ENCODE data around the gene IRF3. TPM values are rescaled to one million over a fixed set of nuclear protein-coding genes. Genes with fewer than 3 reads are reported as not detected.

IRF3 gene
- total and polyA plus RNA-seq, 2 donors (not counting 1 experiment from before 2014, with no cell fraction given) = 22.0 to 55.2 TPM

GRCh38 chr19:49704888-49705642 is 39.4 kb upstream of the IRF3 start:
- no peaks in the 10 kb centered on the region for H4K20me1 ChIP-seq (ENCODE audit: control insufficient read depth, extremely low read depth, insufficient read depth, low read length)
- no peak overlapping the region for H2AFZ ChIP-seq (ENCODE audit: low read length)
- no peak overlapping the region for H3K4me3 ChIP-seq (replicated peaks in 1 of 4; ENCODE audit: control extremely low read depth in 1 of 4, insufficient read depth in 1 of 4, low read depth in 3 of 4, low read length in 4 of 4)
- H3K9ac ChIP-seq (ENCODE audit: insufficient read depth, low read length) = no peak overlapping the region
- no peak for DNase-seq (ENCODE audit: low read depth in 2 of 2)
- H3K9me3 ChIP-seq (ENCODE audit: control insufficient read depth, insufficient read depth, low read depth, low read length) = no peaks in the 10 kb centered on the region
- H3K4me2 ChIP-seq (ENCODE audit: extremely low read depth, insufficient read depth, low read length) = no peak overlapping the region
- H3K27me3 ChIP-seq (ENCODE audit: control insufficient read depth, insufficient read depth, low read length) = no peaks in the 10 kb centered on the region
- H3K36me3 ChIP-seq (ENCODE audit: control insufficient read depth, insufficient read depth, low read length) = no peaks in the 10 kb centered on the region
- H3K79me2 ChIP-seq (ENCODE audit: control insufficient read depth, insufficient read depth, low read length) = no peaks in the 10 kb centered on the region
- TF ChIP-seq EZH2 (IDR thresholded peaks at IDR 0.05; ENCODE audit: low read length, missing control alignments) (no peak), CTCF (conservative IDR thresholded peaks at IDR 0.05 in 1 of 2, IDR thresholded peaks at IDR 0.05 in 1 of 2; ENCODE audit: low read depth in 1 of 2, low read length in 2 of 2) (no peak)
- no peak overlapping the region for H3K27ac ChIP-seq (ENCODE audit: insufficient read depth, low read length)
- no peaks in the 10 kb centered on the region for H3K4me1 ChIP-seq (ENCODE audit: control insufficient read depth, extremely low read depth, insufficient read depth, low read length)

GRCh38 chr19:49701271-49701786 is 35.7 kb upstream of the IRF3 start:
- Histone ChIP-seq H3K4me2 (ENCODE audit: extremely low read depth, insufficient read depth, low read length) (no peak overlapping the region), H3K79me2 (ENCODE audit: control insufficient read depth, insufficient read depth, low read length) (no peaks in the 10 kb centered on the region), H3K9me3 (ENCODE audit: control insufficient read depth, insufficient read depth, low read depth, low read length) (no peaks in the 10 kb centered on the region), H3K4me1 (ENCODE audit: control insufficient read depth, extremely low read depth, insufficient read depth, low read length) (no peaks in the 10 kb centered on the region), H3K9ac (ENCODE audit: insufficient read depth, low read length) (no peak overlapping the region), H2AFZ (ENCODE audit: low read length) (no peak overlapping the region), H4K20me1 (ENCODE audit: control insufficient read depth, extremely low read depth, insufficient read depth, low read length) (no peaks in the 10 kb centered on the region), H3K4me3 (replicated peaks in 1 of 4; ENCODE audit: control extremely low read depth in 1 of 4, insufficient read depth in 1 of 4, low read depth in 3 of 4, low read length in 4 of 4) (no peak overlapping the region), H3K36me3 (ENCODE audit: control insufficient read depth, insufficient read depth, low read length) (no peaks in the 10 kb centered on the region), H3K27ac (ENCODE audit: insufficient read depth, low read length) (no peak overlapping the region), H3K27me3 (ENCODE audit: control insufficient read depth, insufficient read depth, low read length) (no peaks in the 10 kb centered on the region)
- TF ChIP-seq CTCF (conservative IDR thresholded peaks at IDR 0.05 in 1 of 2, IDR thresholded peaks at IDR 0.05 in 1 of 2; ENCODE audit: low read depth in 1 of 2, low read length in 2 of 2) = no peak
- DNase-seq (ENCODE audit: low read depth in 2 of 2) = no peak

- Histone ChIP-seq H3K9me3 (ENCODE audit: control insufficient read depth, insufficient read depth, low read depth, low read length) (no peaks in the 10 kb centered on the region), H2AFZ (ENCODE audit: low read length) (no peak overlapping the region), H3K27me3 (ENCODE audit: control insufficient read depth, insufficient read depth, low read length) (no peaks in the 10 kb centered on the region), H4K20me1 (ENCODE audit: control insufficient read depth, extremely low read depth, insufficient read depth, low read length) (no peaks in the 10 kb centered on the region), H3K4me3 (replicated peaks in 1 of 4; ENCODE audit: control extremely low read depth in 1 of 4, insufficient read depth in 1 of 4, low read depth in 3 of 4, low read length in 4 of 4) (no peak overlapping the region), H3K27ac (ENCODE audit: insufficient read depth, low read length) (no peak overlapping the region), H3K79me2 (ENCODE audit: control insufficient read depth, insufficient read depth, low read length) (no peaks in the 10 kb centered on the region), H3K9ac (ENCODE audit: insufficient read depth, low read length) (no peak overlapping the region), H3K4me1 (ENCODE audit: control insufficient read depth, extremely low read depth, insufficient read depth, low read length) (no peaks in the 10 kb centered on the region), H3K36me3 (ENCODE audit: control insufficient read depth, insufficient read depth, low read length) (no peaks in the 10 kb centered on the region), H3K4me2 (ENCODE audit: extremely low read depth, insufficient read depth, low read length) (no peak overlapping the region)
- no peak for DNase-seq (ENCODE audit: low read depth in 2 of 2)
- TF ChIP-seq CTCF (conservative IDR thresholded peaks at IDR 0.05 in 1 of 2, IDR thresholded peaks at IDR 0.05 in 1 of 2; ENCODE audit: low read depth in 1 of 2, low read length in 2 of 2) (no peak), EZH2 (IDR thresholded peaks at IDR 0.05; ENCODE audit: low read length, missing control alignments) (no peak)
Observed at GRCh38 chr19:49700563-49700962, 34.9 kb upstream of the IRF3 start.
